HepG2 (cell line): ENCODE data around the gene KCND3. TPM values are rescaled to one million over a fixed set of nuclear protein-coding genes. Genes with fewer than 3 reads are reported as not detected.

ENCODE experiments used
- ATAC-seq: fragments of 200-7000 bp; cut with Tn5 transposase; 3 replicates; pipeline ENCODE4 v1.9.1; 2020; ENCODE audit warnings: mild to moderate bottlenecking, moderate library complexity
- BruUV-seq: library from RNA; stranded (reverse); fragments of 400-500 nt; replicated peaks from 2 replicates; lab custom pipeline; 2021; lab: Mats Ljungman, UMichigan
- CTCF ChIA-PET: fragments of 300-600 bp; formaldehyde crosslinking; extraction: SDS; loops from one replicate; lab custom pipeline; 2021; ENCODE audit warnings: low total read pairs, inconsistent platforms, low intra/inter-chr PET ratio; lab: Yijun Ruan, JAX
- POLR2A ChIA-PET: fragments of 350-600 bp; sonication (Branson Sonifier 250); formaldehyde crosslinking; loops from one replicate; lab custom pipeline; 2020; ENCODE audit warnings: antibody characterized with exemption, inconsistent platforms; lab: Yijun Ruan, JAX
- DNase-seq: peaks from one replicate; pipeline ENCODE4 v3.0.0-alpha.2; 2015; ENCODE audit warnings: low spot score
- FAIRE-seq: peaks from 3 replicates; lab custom pipeline; 2011; peaks lifted over from hg19 to GRCh38; lab: Jason Lieb, UNC
- H2AFZ ChIP-seq: one replicate; pipeline ENCODE4 v1.6.1; 2011; ENCODE audit warnings: low read length, inconsistent platforms
- H3K27ac ChIP-seq: fragments of 300-600 bp; 3 replicates; pipeline ENCODE4 v1.8.0; 2011; ENCODE audit warnings: mixed run types, mild to moderate bottlenecking, mixed read lengths, low read length, inconsistent platforms; ENCODE audit not compliant: insufficient read depth; ENCODE audit errors: extremely low read length
- H3K27me3 ChIP-seq, 2 experiments: fragments of 200-600 bp in 1 of 2; 2 replicates in 1 of 2; 3 replicates in 1 of 2; pipeline versions ENCODE4 v1.6.0 to v1.8.0; 2011; ENCODE audit warnings: low read length in 2 of 2, mild to moderate bottlenecking in 2 of 2, moderate library complexity in 2 of 2, inconsistent platforms in 1 of 2; ENCODE audit not compliant: insufficient read depth in 2 of 2, control insufficient read depth in 1 of 2
- H3K36me3 ChIP-seq, 2 experiments: fragments of 200-600 bp in 1 of 2; replicated peaks in 1 of 2; 2 replicates in 1 of 2; 3 replicates in 1 of 2; pipeline versions ENCODE4 v1.5.1 to v1.8.0; 2011; ENCODE audit warnings: low read length in 2 of 2, inconsistent platforms in 1 of 2; ENCODE audit not compliant: insufficient read depth in 2 of 2, control insufficient read depth in 1 of 2
- H3K4me1 ChIP-seq: 2 replicates; pipeline ENCODE4 v1.5.1; 2012; ENCODE audit warnings: low read length, inconsistent platforms; ENCODE audit not compliant: insufficient read depth
- H3K4me2 ChIP-seq: 2 replicates; pipeline ENCODE4 v1.6.0; 2011; ENCODE audit warnings: low read depth, low read length, inconsistent platforms
- H3K4me3 ChIP-seq, 3 experiments: fragments of 200-600 bp in 1 of 3; sonication (generic), shearing (Covaris generic) in 1 of 3; replicated peaks in 1 of 3; 2 replicates each; pipeline ENCODE4 v1.5.1; 2011 to 2016; ENCODE audit warnings: low read length in 3 of 3, inconsistent platforms in 2 of 3, low read depth in 2 of 3, mild to moderate bottlenecking in 2 of 3, control low read depth in 1 of 3, mixed read lengths in 1 of 3; ENCODE audit not compliant: insufficient read depth in 1 of 3
- H3K79me2 ChIP-seq: one replicate; pipeline ENCODE4 v1.6.1; 2011; ENCODE audit warnings: low read length, inconsistent platforms; ENCODE audit not compliant: insufficient read depth
- H3K9ac ChIP-seq: 2 replicates; pipeline ENCODE4 v1.6.0; 2011; ENCODE audit warnings: mild to moderate bottlenecking, low read depth, low read length, inconsistent platforms; ENCODE audit not compliant: insufficient read depth
- H3K9me3 ChIP-seq: 2 replicates; pipeline ENCODE4 v1.5.1; 2012; ENCODE audit warnings: mild to moderate bottlenecking, low read length
- H4K20me1 ChIP-seq: 2 replicates; pipeline ENCODE4 v1.6.0; 2011; ENCODE audit warnings: inconsistent platforms, mild to moderate bottlenecking, low read length, moderate library complexity; ENCODE audit not compliant: insufficient read depth
- ELF4 ChIP-seq: sonication (generic); formaldehyde crosslinking; IDR thresholded peaks from 2 replicates; pipeline ENCODE4 v1.5.0; 2020; ENCODE audit warnings: missing genetic modification reagents, mild to moderate bottlenecking, moderate library complexity, borderline replicate concordance
- GPBP1L1 ChIP-seq: sonication (generic); formaldehyde crosslinking; IDR thresholded peaks from 2 replicates; pipeline ENCODE4 v1.5.0; 2020; ENCODE audit warnings: mild to moderate bottlenecking, missing genetic modification reagents
- HES4 ChIP-seq: sonication (generic); formaldehyde crosslinking; IDR thresholded peaks from 2 replicates; pipeline ENCODE4 v1.9.0; 2021; ENCODE audit warnings: mild to moderate bottlenecking, missing genetic modification reagents, borderline replicate concordance
- IRF1 ChIP-seq: sonication (generic); formaldehyde crosslinking; IDR thresholded peaks from 2 replicates; pipeline ENCODE4 v1.4.0; 2020; ENCODE audit warnings: low read depth, mild to moderate bottlenecking, missing genetic modification reagents
- JDP2 ChIP-seq: sonication (generic); formaldehyde crosslinking; IDR thresholded peaks from 2 replicates; pipeline ENCODE4 v1.8.1; 2022; ENCODE audit warnings: missing genetic modification reagents, borderline replicate concordance
- NBN ChIP-seq: fragments of 450-650 bp; conservative IDR thresholded peaks from 2 replicates; pipeline ENCODE4 v1.6.1; 2017
- NR1H2 ChIP-seq: sonication (generic); formaldehyde crosslinking; IDR thresholded peaks from 2 replicates; pipeline ENCODE4 v1.8.1; 2022; ENCODE audit warnings: low read depth, missing genetic modification reagents, borderline replicate concordance
- ONECUT2 ChIP-seq: sonication (generic); formaldehyde crosslinking; IDR thresholded peaks from 2 replicates; pipeline ENCODE4 v1.4.0; 2020; ENCODE audit warnings: missing genetic modification reagents
- RELA ChIP-seq: sonication (generic); formaldehyde crosslinking; IDR thresholded peaks from 2 replicates; pipeline ENCODE4 v1.4.0; 2020; ENCODE audit warnings: missing genetic modification reagents
- RXRB ChIP-seq: IDR thresholded peaks from 2 replicates; pipeline ENCODE4 v1.6.1; 2016; ENCODE audit warnings: borderline replicate concordance, missing genetic modification reagents, missing compliant biosample characterization
- TIGD3 ChIP-seq: sonication (generic); formaldehyde crosslinking; IDR thresholded peaks from 2 replicates; pipeline ENCODE4 v1.5.1; 2020; ENCODE audit warnings: mild to moderate bottlenecking, missing genetic modification reagents, borderline replicate concordance
- ZNF263 ChIP-seq: sonication (generic); formaldehyde crosslinking; IDR thresholded peaks from 2 replicates; pipeline ENCODE4 v1.4.0; 2020; ENCODE audit warnings: missing genetic modification reagents
- ZSCAN5A ChIP-seq: sonication (generic); formaldehyde crosslinking; IDR thresholded peaks from 2 replicates; pipeline ENCODE4 v1.8.0; 2022; ENCODE audit warnings: mild to moderate bottlenecking, missing genetic modification reagents, borderline replicate concordance
- ZZZ3 ChIP-seq: sonication (generic); formaldehyde crosslinking; IDR thresholded peaks from 2 replicates; pipeline ENCODE4 v1.4.0; 2020; ENCODE audit warnings: missing genetic modification reagents, mild to moderate bottlenecking, borderline replicate concordance
- WGBS: methylation state at CpG from one replicate; pipeline ENCODE4 v1.1.6; 2017; ENCODE audit warnings: low lambda C conversion rate; 5-methylcytosine and 5-hydroxymethylcytosine counted together
- in situ Hi-C: cut with HindIII; loops from 2 replicates; pipeline ENCODE4 v1.10.0; 2017; ENCODE audit warnings: low pct_unique_long_range_greater_than_20kb; ENCODE audit not compliant: extremely low pct_ligation_motif_present
- intact Hi-C: fragments of 100-400 bp; cut with micrococcal nuclease; formaldehyde crosslinking; loops from one replicate; pipeline ENCODE4 v1.10.0; 2022; ENCODE audit not compliant: unreplicated experiment
- polyA plus RNA-seq, 8 experiments: library from polyadenylated mRNA; depleted of rRNA in 3 of 8; stranded (reverse) in 7 of 8; unstranded in 1 of 8; fragments of >200 nt; fragmentation: Illumina TruSeq in 4 of 8; extraction: Trizol in 4 of 8; gene quantifications; 2 replicates each; pipeline versions ENCODE4 v1.2.1 to v1.2.3, GENCODE V29; 2011 to 2016; ENCODE audit warnings: low read depth in 4 of 8, missing spikeins in 1 of 8, mixed read lengths in 1 of 8; ENCODE audit not compliant: insufficient read depth in 1 of 8
- total RNA-seq, 5 experiments: library from RNA; depleted of rRNA; stranded (reverse); fragments of >200 nt; fragmentation: Illumina TruSeq; extraction: Trizol; gene quantifications; 2 replicates each; pipeline ENCODE4 v1.2.3, GENCODE V29; 2016; ENCODE audit warnings: low read depth in 1 of 5

The KCND3 gene
- total and polyA plus RNA-seq, 2 of the 13 experiments (the other 11 are each of a cell fraction or from before 2014, with no cell fraction given), result 0.04 TPM; not detected in 1

GRCh38 chr1:111973150-111973790, 16.2 kb downstream of the KCND3 start:
- in situ Hi-C loops (no loop called here), intact Hi-C loops (no loop called here)
- ChIA-PET CTCF (no interaction called here), POLR2A (no interaction called here)
- no peaks in the 10 kb centered on the region for H3K36me3 ChIP-seq
- peaks cover 32% of the 10 kb centered on the region for H3K4me1 ChIP-seq
- no peak overlapping the region for H3K27ac ChIP-seq
- WGBS, result 48% methylated on average over 3 of the region's 3 CpGs
- DNase-seq (no peak), ATAC-seq (no peak), FAIRE-seq (no peak)
- no peak overlapping the region for H3K4me3 ChIP-seq
- no peak overlapping the region for H3K4me2 ChIP-seq
- TF ChIP-seq ZSCAN5A (no peak), RXRB (CRISPR knock-in tag) (no peak), ELF4 (no peak), JDP2 (no peak), ONECUT2 (no peak), HES4 (CRISPR knock-in tag) (no peak), GPBP1L1 (CRISPR knock-in tag) (no peak), IRF1 (CRISPR knock-in tag) (no peak), NBN (no peak), NR1H2 (CRISPR knock-in tag) (no peak), ZZZ3 (no peak), ZNF263 (CRISPR knock-in tag) (no peak), RELA (CRISPR knock-in tag) (no peak), TIGD3 (CRISPR knock-in tag) (no peak)
- no peaks in the 10 kb centered on the region for H3K79me2 ChIP-seq
- no peak overlapping the region for H2AFZ ChIP-seq
- no peak overlapping the region for H3K9ac ChIP-seq
- H3K27me3 ChIP-seq, result peaks cover 0 to 4% of the 10 kb centered on the region in 2 experiments; a peak in 2 of 5 replicates
- H3K9me3 ChIP-seq, result no peaks in the 10 kb centered on the region
- BruUV-seq, result no TSS peak
- H4K20me1 ChIP-seq, result no peaks in the 10 kb centered on the region
